Measurements from ENCODE around the gene LAMB1. TPM values are rescaled to one million over a fixed set of nuclear protein-coding genes. Genes with fewer than 3 reads are reported as not detected.

The LAMB1 gene
- total RNA-seq, 1 donor from 2014 or later, result 245 TPM

GRCh38 chr7:107876916-107877315 lies 126.0 kb downstream of the LAMB1 start:
- TF ChIP-seq CTCF (IDR thresholded peaks at IDR 0.05; ENCODE audit: insufficient read depth, low read length, poor library complexity, severe bottlenecking), result no peak
- H3K4me3 ChIP-seq (ENCODE audit: low read depth, low read length), result no peak overlapping the region
- peaks cover 4% of the 10 kb centered on the region for H3K27me3 ChIP-seq (ENCODE audit: control insufficient read depth, insufficient read depth, low read length)
- no peaks in the 10 kb centered on the region for H3K36me3 ChIP-seq (ENCODE audit: control insufficient read depth, insufficient read depth, low read length)
- DNase-seq (ENCODE audit: low read depth), result no peak

- no peaks in the 10 kb centered on the region for H3K36me3 ChIP-seq (ENCODE audit: control insufficient read depth, insufficient read depth, low read length)
- TF ChIP-seq CTCF (IDR thresholded peaks at IDR 0.05; ENCODE audit: insufficient read depth, low read length, poor library complexity, severe bottlenecking), result peak; percentile 75
- peaks cover 2% of the 10 kb centered on the region for H3K27me3 ChIP-seq (ENCODE audit: control insufficient read depth, insufficient read depth, low read length)
- no peak for DNase-seq (ENCODE audit: low read depth)
- no peak overlapping the region for H3K4me3 ChIP-seq (ENCODE audit: low read depth, low read length)
These were observed 128.1 kb downstream of the LAMB1 start for GRCh38 chr7:107874605-107875446.

- Histone ChIP-seq H3K36me3 (ENCODE audit: control insufficient read depth, insufficient read depth, low read length) (no peaks in the 10 kb centered on the region), H3K27me3 (ENCODE audit: control insufficient read depth, insufficient read depth, low read length) (peaks cover 2% of the 10 kb centered on the region), H3K4me3 (ENCODE audit: low read depth, low read length) (no peak overlapping the region)
- no peak for TF ChIP-seq CTCF (IDR thresholded peaks at IDR 0.05; ENCODE audit: insufficient read depth, low read length, poor library complexity, severe bottlenecking)
- no peak for DNase-seq (ENCODE audit: low read depth)
These were observed 128.8 kb downstream of the LAMB1 start for GRCh38 chr7:107874111-107874510.

Other genes with a start within 250 kb of the LAMB1 start
- not detected in 2 replicates for gene SLC26A3, start 199.9 kb downstream of the LAMB1 start, total RNA-seq
- gene DLD, start 112.0 kb downstream of the LAMB1 start, total RNA-seq, result 42.6 and 68.8 TPM in 2 replicates
- gene LAMB4, start 127.2 kb upstream of the LAMB1 start, total RNA-seq, result 0.62 TPM in 1 of 2 replicates, not detected in the other